ENCODE data around the gene HIPK3. TPM values are rescaled to one million over a fixed set of nuclear protein-coding genes. Genes with fewer than 3 reads are reported as not detected.

HIPK3 gene
- total and polyA plus RNA-seq, 9 of the 15 experiments (the other 6 are each of a cell fraction or from before 2014, with no cell fraction given), result 2.3 to 19.6 (median 7.5) TPM

DNA sequence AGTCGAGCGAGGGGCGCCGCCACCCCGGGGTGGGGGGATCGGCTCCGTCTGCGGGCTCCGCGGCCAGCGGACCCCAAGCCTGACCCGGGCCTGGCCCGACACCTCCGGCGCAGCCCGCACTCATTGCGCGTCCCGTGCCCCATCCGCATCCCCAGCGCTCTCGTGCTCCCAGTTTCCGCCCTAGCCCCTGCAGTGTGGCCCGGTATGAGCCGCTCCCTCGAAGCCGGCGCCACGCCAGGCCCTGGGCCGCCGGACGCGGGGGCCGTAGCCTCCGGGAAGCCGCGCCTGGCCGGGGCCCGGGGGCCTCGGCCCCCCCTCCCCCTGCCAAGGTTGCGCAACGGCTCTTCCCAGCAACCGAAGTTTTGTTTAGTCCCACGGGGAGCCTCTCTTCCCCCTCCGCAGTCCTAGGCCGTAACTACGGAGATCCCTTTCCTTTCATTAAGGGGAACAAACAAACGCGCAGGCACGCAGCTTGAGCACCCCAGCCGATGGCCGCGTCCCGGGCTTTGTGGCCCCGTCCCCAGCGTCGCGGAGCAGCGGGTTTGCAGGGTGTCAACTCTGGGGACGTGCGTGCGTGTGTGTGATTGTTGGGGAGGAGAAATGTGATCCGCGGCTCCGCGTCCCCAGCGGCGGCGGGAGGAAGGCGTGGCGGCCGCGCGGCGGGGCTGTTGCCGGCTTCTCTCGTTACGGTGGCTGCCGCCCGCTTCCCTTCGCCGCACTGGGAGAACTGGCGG is 883 bp downstream of the HIPK3 start (continued):
- TF ChIP-seq KAT8 (IDR thresholded peaks at IDR 0.05; ENCODE audit: low read depth) (no peak), CBX5 (IDR thresholded peaks at IDR 0.05; ENCODE audit: borderline replicate concordance, low read depth) (no peak; the same call in 1 of the 2 replicates), SRF (CRISPR knock-in tag; IDR thresholded peaks at IDR 0.05) (no peak; a peak in 2 of 4 replicates), KAT2B (IDR thresholded peaks at IDR 0.05; ENCODE audit: low read depth, low read length) (no peak), ILK (tag; IDR thresholded peaks at IDR 0.05; ENCODE audit: borderline replicate concordance, low read depth) (no peak), GABPB2 (CRISPR knock-in tag; conservative IDR thresholded peaks at IDR 0.05) (no peak), NFIX (CRISPR knock-in tag; IDR thresholded peaks at IDR 0.05; ENCODE audit: low read depth) (no peak), CHD2 (IDR thresholded peaks at IDR 0.05; ENCODE audit: low read depth, low read length) (no peak), GATAD2A (IDR thresholded peaks at IDR 0.05) (no peak), ZNF407 (IDR thresholded peaks at IDR 0.05; ENCODE audit: low read depth) (no peak), ZNF586 (CRISPR knock-in tag; conservative IDR thresholded peaks at IDR 0.05) (no peak), BRCA1 (IDR thresholded peaks at IDR 0.05) (no peak), BRCA1 (CRISPR knock-in tag; IDR thresholded peaks at IDR 0.05) (no peak), CBX2 (IDR thresholded peaks at IDR 0.05; ENCODE audit: insufficient read depth, low read length, poor library complexity, severe bottlenecking) (no peak), SMAD3 (CRISPR knock-in tag; conservative IDR thresholded peaks at IDR 0.05) (0 out of 2 replicates have a peak, but pooled peaks have one; percentile 72), SMAD4 (CRISPR knock-in tag; conservative IDR thresholded peaks at IDR 0.05) (peak; percentile 87), CREM (IDR thresholded peaks at IDR 0.05; ENCODE audit: low read depth) (peak; percentile 62)
- TF ChIP-seq, protein P1, sequence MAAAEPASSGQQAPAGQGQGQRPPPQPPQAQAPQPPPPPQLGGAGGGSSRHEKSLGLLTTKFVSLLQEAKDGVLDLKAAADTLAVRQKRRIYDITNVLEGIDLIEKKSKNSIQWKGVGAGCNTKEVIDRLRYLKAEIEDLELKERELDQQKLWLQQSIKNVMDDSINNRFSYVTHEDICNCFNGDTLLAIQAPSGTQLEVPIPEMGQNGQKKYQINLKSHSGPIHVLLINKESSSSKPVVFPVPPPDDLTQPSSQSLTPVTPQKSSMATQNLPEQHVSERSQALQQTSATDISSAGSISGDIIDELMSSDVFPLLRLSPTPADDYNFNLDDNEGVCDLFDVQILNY (CRISPR knock-in tag; IDR thresholded peaks at IDR 0.05), result 0 out of 2 replicates have a peak, but pooled peaks have one; percentile 69
- TF ChIP-seq, protein P2, sequence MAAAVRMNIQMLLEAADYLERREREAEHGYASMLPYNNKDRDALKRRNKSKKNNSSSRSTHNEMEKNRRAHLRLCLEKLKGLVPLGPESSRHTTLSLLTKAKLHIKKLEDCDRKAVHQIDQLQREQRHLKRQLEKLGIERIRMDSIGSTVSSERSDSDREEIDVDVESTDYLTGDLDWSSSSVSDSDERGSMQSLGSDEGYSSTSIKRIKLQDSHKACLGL (CRISPR knock-in tag; IDR thresholded peaks at IDR 0.05; ENCODE audit: borderline replicate concordance, poor library complexity, severe bottlenecking), result no peak
